ENCODE measurements around the gene OR2T5.
"Not testable (repeated sequence)": the region's sequence is repeated elsewhere in the genome, so short reads cannot be mapped to it uniquely, and the experiment has no call there.

DNA sequence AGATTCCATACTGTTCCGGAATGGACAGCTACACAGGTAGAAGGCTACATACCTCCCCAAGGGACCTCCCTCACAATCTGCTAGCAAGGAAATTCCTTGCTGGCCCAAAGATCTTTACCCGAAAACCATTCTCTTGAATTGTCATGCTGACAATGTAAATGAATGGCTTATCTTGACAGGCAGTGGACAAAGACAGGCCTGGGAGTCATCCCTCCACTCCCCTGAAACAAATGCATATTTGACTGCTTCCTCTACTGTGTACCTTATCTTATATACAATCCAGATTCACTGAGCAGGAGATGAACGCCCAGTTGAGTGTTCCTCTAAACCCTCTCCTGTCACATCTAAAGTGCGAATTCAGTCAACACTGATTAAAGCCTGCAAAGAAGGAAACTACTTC is 43.8 kb upstream of the OR2T5 start:
- TF ChIP-seq, protein P1, sequence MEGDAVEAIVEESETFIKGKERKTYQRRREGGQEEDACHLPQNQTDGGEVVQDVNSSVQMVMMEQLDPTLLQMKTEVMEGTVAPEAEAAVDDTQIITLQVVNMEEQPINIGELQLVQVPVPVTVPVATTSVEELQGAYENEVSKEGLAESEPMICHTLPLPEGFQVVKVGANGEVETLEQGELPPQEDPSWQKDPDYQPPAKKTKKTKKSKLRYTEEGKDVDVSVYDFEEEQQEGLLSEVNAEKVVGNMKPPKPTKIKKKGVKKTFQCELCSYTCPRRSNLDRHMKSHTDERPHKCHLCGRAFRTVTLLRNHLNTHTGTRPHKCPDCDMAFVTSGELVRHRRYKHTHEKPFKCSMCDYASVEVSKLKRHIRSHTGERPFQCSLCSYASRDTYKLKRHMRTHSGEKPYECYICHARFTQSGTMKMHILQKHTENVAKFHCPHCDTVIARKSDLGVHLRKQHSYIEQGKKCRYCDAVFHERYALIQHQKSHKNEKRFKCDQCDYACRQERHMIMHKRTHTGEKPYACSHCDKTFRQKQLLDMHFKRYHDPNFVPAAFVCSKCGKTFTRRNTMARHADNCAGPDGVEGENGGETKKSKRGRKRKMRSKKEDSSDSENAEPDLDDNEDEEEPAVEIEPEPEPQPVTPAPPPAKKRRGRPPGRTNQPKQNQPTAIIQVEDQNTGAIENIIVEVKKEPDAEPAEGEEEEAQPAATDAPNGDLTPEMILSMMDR (IDR thresholded peaks at IDR 0.05) = not testable (repeated sequence)
- TF ChIP-seq POLR2A, EP300 (IDR thresholded peaks at IDR 0.05): not testable (repeated sequence)
